Mesodermal cell (in vitro differentiated cells): ENCODE measurements around the gene PTCSC3.

Experiments used
- H3K27ac ChIP-seq: 2 replicates; pipeline ENCODE4 v1.7.0; 2013; ENCODE audit warnings: mild to moderate bottlenecking, low read depth, low read length, moderate library complexity; ENCODE audit not compliant: severe bottlenecking
- H3K36me3 ChIP-seq: 2 replicates; pipeline ENCODE4 v1.7.1; 2013; ENCODE audit warnings: mild to moderate bottlenecking, low read length, moderate library complexity; ENCODE audit not compliant: control insufficient read depth, insufficient read depth
- H3K4me1 ChIP-seq: one replicate; pipeline ENCODE4 v1.7.1; 2013; ENCODE audit warnings: mild to moderate bottlenecking, low read length; ENCODE audit not compliant: insufficient read depth, control insufficient read depth, poor library complexity, severe bottlenecking
- H3K4me3 ChIP-seq: 2 replicates; pipeline ENCODE4 v1.7.0; 2013; ENCODE audit warnings: low read length, control low read depth, mild to moderate bottlenecking; ENCODE audit not compliant: insufficient read depth, poor library complexity, severe bottlenecking; ENCODE audit errors: extremely low read depth
- H3K9me3 ChIP-seq: 2 replicates; pipeline ENCODE4 v1.7.1; 2013; ENCODE audit warnings: mild to moderate bottlenecking, low read length, moderate library complexity; ENCODE audit not compliant: control insufficient read depth
- WGBS, 2 experiments: methylation state at CpG; one replicate each; pipeline ENCODE4 v1.1.5; 2013; ENCODE audit warnings: missing lambda C conversion rate in 2 of 2; ENCODE audit not compliant: insufficient coverage in 2 of 2; 5-methylcytosine and 5-hydroxymethylcytosine counted together

Gene PTCSC3

GRCh38 chr14:36212987-36213386 is 36.5 kb upstream of the PTCSC3 start:
- no peak overlapping the region for H3K4me3 ChIP-seq
- WGBS, 2 experiments: no CpG with 5 or more reads among the region's 3 CpGs
- no peaks in the 10 kb centered on the region for H3K4me1 ChIP-seq
- no peak overlapping the region for H3K27ac ChIP-seq
- H3K9me3 ChIP-seq: no peaks in the 10 kb centered on the region
- no peaks in the 10 kb centered on the region for H3K36me3 ChIP-seq

- Histone ChIP-seq H3K4me3 (no peak overlapping the region), H3K27ac (no peak overlapping the region), H3K4me1 (no peaks in the 10 kb centered on the region), H3K36me3 (no peaks in the 10 kb centered on the region), H3K9me3 (no peaks in the 10 kb centered on the region)
- WGBS, 2 experiments: no CpG with 5 or more reads among the region's 1 CpG
Observed at GRCh38 chr14:36212577-36212976, 36.1 kb upstream of the PTCSC3 start.

GRCh38 chr14:36208690-36209278 is 32.3 kb upstream of the PTCSC3 start:
- Histone ChIP-seq H3K4me1 (no peaks in the 10 kb centered on the region), H3K4me3 (no peak overlapping the region), H3K9me3 (no peaks in the 10 kb centered on the region), H3K27ac (no peak overlapping the region), H3K36me3 (no peaks in the 10 kb centered on the region)
- WGBS, 2 experiments: 100% methylated on average over 1 of the region's 2 CpGs; no CpG with 5 or more reads in 1 of the 2 experiments

- H3K4me1 ChIP-seq: no peaks in the 10 kb centered on the region
- no peaks in the 10 kb centered on the region for H3K36me3 ChIP-seq
- 100% methylated on average over 1 of the region's 1 CpG; no CpG with 5 or more reads in 1 of the 2 experiments for WGBS, 2 experiments
- no peak overlapping the region for H3K4me3 ChIP-seq
- no peaks in the 10 kb centered on the region for H3K9me3 ChIP-seq
- no peak overlapping the region for H3K27ac ChIP-seq
Observed at GRCh38 chr14:36207500-36207899, 31.0 kb upstream of the PTCSC3 start.

- Histone ChIP-seq H3K9me3 (no peaks in the 10 kb centered on the region), H3K27ac (no peak overlapping the region), H3K4me3 (no peak overlapping the region), H3K4me1 (no peaks in the 10 kb centered on the region), H3K36me3 (no peaks in the 10 kb centered on the region)
- 82 to 95% methylated on average over 2 to 4 of the region's 4 CpGs for WGBS, 2 experiments
Observed at GRCh38 chr14:36204461-36205073, 28.0 kb upstream of the PTCSC3 start.

GRCh38 chr14:36198378-36198777 is 21.9 kb upstream of the PTCSC3 start:
- Histone ChIP-seq H3K27ac (no peak overlapping the region), H3K4me3 (no peak overlapping the region), H3K4me1 (no peaks in the 10 kb centered on the region), H3K9me3 (no peaks in the 10 kb centered on the region), H3K36me3 (no peaks in the 10 kb centered on the region)
- no CpG with 5 or more reads among the region's 1 CpG for WGBS, 2 experiments

GRCh38 chr14:36194663-36195062 is 18.1 kb upstream of the PTCSC3 start:
- Histone ChIP-seq H3K4me1 (no peaks in the 10 kb centered on the region), H3K27ac (no peak overlapping the region), H3K4me3 (no peak overlapping the region), H3K36me3 (no peaks in the 10 kb centered on the region), H3K9me3 (no peaks in the 10 kb centered on the region)
- WGBS, 2 experiments: 93 to 100% methylated on average over 2 to 4 of the region's 4 CpGs

- Histone ChIP-seq H3K9me3 (no peaks in the 10 kb centered on the region), H3K4me1 (no peaks in the 10 kb centered on the region), H3K36me3 (no peaks in the 10 kb centered on the region), H3K27ac (no peak overlapping the region), H3K4me3 (no peak overlapping the region)
- WGBS, 2 experiments: 80 to 100% methylated on average over 2 of the region's 3 CpGs
Observed at GRCh38 chr14:36192530-36192929, 16.0 kb upstream of the PTCSC3 start.

- H3K27ac ChIP-seq: no peak overlapping the region
- H3K9me3 ChIP-seq: no peaks in the 10 kb centered on the region
- 100% methylated on average over 1 to 2 of the region's 3 CpGs for WGBS, 2 experiments
- H3K4me1 ChIP-seq: no peaks in the 10 kb centered on the region
- H3K4me3 ChIP-seq: no peak overlapping the region
- no peaks in the 10 kb centered on the region for H3K36me3 ChIP-seq
Observed at GRCh38 chr14:36183402-36183801, 6.9 kb upstream of the PTCSC3 start.

- no peaks in the 10 kb centered on the region for H3K36me3 ChIP-seq
- H3K4me1 ChIP-seq: no peaks in the 10 kb centered on the region
- no peak overlapping the region for H3K27ac ChIP-seq
- H3K4me3 ChIP-seq: no peak overlapping the region
- H3K9me3 ChIP-seq: no peaks in the 10 kb centered on the region
- WGBS, 2 experiments: 76 to 97% methylated on average over 3 to 5 of the region's 5 CpGs
Observed at GRCh38 chr14:36181417-36181816, 4.9 kb upstream of the PTCSC3 start.

- Histone ChIP-seq H3K4me3 (no peak overlapping the region), H3K36me3 (no peaks in the 10 kb centered on the region), H3K27ac (no peak overlapping the region), H3K4me1 (no peaks in the 10 kb centered on the region), H3K9me3 (no peaks in the 10 kb centered on the region)
- WGBS, 2 experiments: 78 to 90% methylated on average over 1 of the region's 1 CpG
Observed at GRCh38 chr14:36177489-36177888, 967 bp upstream of the PTCSC3 start.
